CD14-positive monocyte (primary cell): ENCODE data around the gene MDM4. TPM values are rescaled to one million over a fixed set of nuclear protein-coding genes. Genes with fewer than 3 reads are reported as not detected.

ENCODE experiments used
- DNase-seq, 3 donors: peaks; one replicate each; pipeline ENCODE4 v3.0.0-alpha.2; 2011 to 2022
- H2AFZ ChIP-seq: 2 replicates; pipeline ENCODE4 v1.6.0; 2012; ENCODE audit warnings: mild to moderate bottlenecking, low read depth, low read length, inconsistent platforms; ENCODE audit not compliant: insufficient read depth, poor library complexity, severe bottlenecking
- H3K27ac ChIP-seq, 2 donors: 1 replicate in 1 of 2; 2 replicates in 1 of 2; pipeline ENCODE4 v1.5.1; 2012 to 2013; ENCODE audit warnings: low read length in 2 of 2, control low read depth in 1 of 2, inconsistent platforms in 1 of 2, low read depth in 1 of 2, mild to moderate bottlenecking in 1 of 2
- H3K27me3 ChIP-seq, 2 donors: one replicate each; pipeline versions ENCODE4 v1.6.0 to v1.6.1; 2011 to 2013; ENCODE audit warnings: low read length in 2 of 2; ENCODE audit not compliant: control insufficient read depth in 2 of 2, insufficient read depth in 2 of 2
- H3K36me3 ChIP-seq, 2 donors: replicated peaks in 1 of 2; 1 replicate in 1 of 2; 2 replicates in 1 of 2; pipeline versions ENCODE4 v1.5.1 to v1.6.1; 2012 to 2013; ENCODE audit warnings: low read length in 2 of 2, control low read depth in 1 of 2, inconsistent platforms in 1 of 2, mild to moderate bottlenecking in 1 of 2; ENCODE audit not compliant: insufficient read depth in 2 of 2, control insufficient read depth in 1 of 2
- H3K4me1 ChIP-seq, 2 donors: 1 replicate in 1 of 2; 2 replicates in 1 of 2; pipeline versions ENCODE4 v1.5.1 to v1.6.1; 2012 to 2013; ENCODE audit warnings: low read length in 2 of 2, control low read depth in 1 of 2, inconsistent platforms in 1 of 2, mild to moderate bottlenecking in 1 of 2, moderate library complexity in 1 of 2; ENCODE audit not compliant: insufficient read depth in 2 of 2, control insufficient read depth in 1 of 2
- H3K4me2 ChIP-seq: replicated peaks from 2 replicates; pipeline ENCODE3; 2012; ENCODE audit warnings: low read length, moderate library complexity, mild to moderate bottlenecking; ENCODE audit not compliant: poor library complexity, severe bottlenecking; ENCODE audit errors: extremely low read depth
- H3K4me3 ChIP-seq, 3 experiments: fragments of 200-600 bp in 1 of 3; sonication (generic) in 1 of 3; replicated peaks in 1 of 3; 1 replicate in 2 of 3; 2 replicates in 1 of 3; pipeline ENCODE4 v1.5.1; 2011 to 2013; ENCODE audit warnings: low read length in 3 of 3, mild to moderate bottlenecking in 3 of 3, control low read depth in 2 of 3, low read depth in 2 of 3, inconsistent platforms in 1 of 3, moderate library complexity in 1 of 3
- H3K79me2 ChIP-seq: 2 replicates; pipeline ENCODE4 v1.6.0; 2012; ENCODE audit warnings: mild to moderate bottlenecking, control low read depth, inconsistent platforms, low read length, moderate library complexity; ENCODE audit not compliant: insufficient read depth
- H3K9ac ChIP-seq: 2 replicates; pipeline ENCODE4 v1.6.0; 2017; ENCODE audit warnings: low read length, mild to moderate bottlenecking; ENCODE audit not compliant: insufficient read depth, poor library complexity, severe bottlenecking
- H3K9me3 ChIP-seq, 2 donors: replicated peaks in 1 of 2; 1 replicate in 1 of 2; 2 replicates in 1 of 2; pipeline versions ENCODE4 v1.5.1 to v1.6.1; 2012 to 2013; ENCODE audit warnings: low read length in 2 of 2, control low read depth in 1 of 2; ENCODE audit not compliant: control insufficient read depth in 1 of 2, insufficient read depth in 1 of 2
- H4K20me1 ChIP-seq: 2 replicates; pipeline ENCODE4 v1.6.0; 2012; ENCODE audit warnings: mild to moderate bottlenecking, low read length, control low read depth, moderate library complexity; ENCODE audit not compliant: insufficient read depth
- H3K27ac Mint-ChIP-seq, 7 donors: one replicate each; pipeline ENCODE4 v1.8.0; 2020; ENCODE audit warnings: mild to moderate bottlenecking in 7 of 7, mixed read lengths in 7 of 7, moderate library complexity in 6 of 7, inconsistent platforms in 2 of 7
- H3K27me3 Mint-ChIP-seq, 3 donors: one replicate each; pipeline ENCODE4 v1.8.0; 2021 to 2022; ENCODE audit warnings: low read depth in 3 of 3, mild to moderate bottlenecking in 3 of 3, mixed read lengths in 3 of 3, moderate library complexity in 3 of 3, inconsistent platforms in 1 of 3
- H3K36me3 Mint-ChIP-seq, 2 donors: one replicate each; pipeline ENCODE4 v1.8.0; 2020; ENCODE audit warnings: mixed read lengths in 2 of 2, inconsistent platforms in 1 of 2, mild to moderate bottlenecking in 1 of 2
- H3K4me1 Mint-ChIP-seq: one replicate; pipeline ENCODE4 v1.8.0; 2020; ENCODE audit warnings: mild to moderate bottlenecking, mixed read lengths
- H3K4me3 Mint-ChIP-seq, 2 donors: one replicate each; pipeline ENCODE4 v1.8.0; 2020; ENCODE audit warnings: mild to moderate bottlenecking in 2 of 2, mixed read lengths in 2 of 2, moderate library complexity in 1 of 2
- H3K9me3 Mint-ChIP-seq, 7 donors: one replicate each; pipeline ENCODE4 v1.8.0; 2020 to 2022; ENCODE audit warnings: mixed read lengths in 7 of 7, mild to moderate bottlenecking in 6 of 7, moderate library complexity in 6 of 7, inconsistent platforms in 2 of 7
- WGBS: methylation state at CpG from one replicate; pipeline ENCODE4 v1.1.5; 2013; ENCODE audit warnings: missing lambda C conversion rate; ENCODE audit not compliant: insufficient coverage; 5-methylcytosine and 5-hydroxymethylcytosine counted together
- intact Hi-C, 2 donors: fragments of 100-400 bp; cut with micrococcal nuclease; formaldehyde crosslinking; loops; one replicate each; pipeline versions ENCODE4 v1.15.0 to v1.15.1; 2023
- polyA plus RNA-seq, 3 donors: library from polyadenylated mRNA; depleted of rRNA in 1 of 3; unstranded in 2 of 3; stranded (reverse) in 1 of 3; fragments of 300-500 nt in 2 of 3; fragments of >200 nt in 1 of 3; fragmentation: Illumina TruSeq in 2 of 3; gene quantifications; 1 replicate in 2 of 3; 2 replicates in 1 of 3; pipeline ENCODE4 v1.2.3, GENCODE V29; 2012 to 2021
- TF ChIP-seq, protein P1 (sequence below): fragments of 200-600 bp; IDR thresholded peaks from one replicate; pipeline ENCODE4 v1.8.0; 2022; ENCODE audit warnings: antibody characterized with exemption, mild to moderate bottlenecking

The MDM4 gene
- polyA plus RNA-seq, 3 donors = 7.8 to 37.0 (median 10.2) TPM

DNA sequence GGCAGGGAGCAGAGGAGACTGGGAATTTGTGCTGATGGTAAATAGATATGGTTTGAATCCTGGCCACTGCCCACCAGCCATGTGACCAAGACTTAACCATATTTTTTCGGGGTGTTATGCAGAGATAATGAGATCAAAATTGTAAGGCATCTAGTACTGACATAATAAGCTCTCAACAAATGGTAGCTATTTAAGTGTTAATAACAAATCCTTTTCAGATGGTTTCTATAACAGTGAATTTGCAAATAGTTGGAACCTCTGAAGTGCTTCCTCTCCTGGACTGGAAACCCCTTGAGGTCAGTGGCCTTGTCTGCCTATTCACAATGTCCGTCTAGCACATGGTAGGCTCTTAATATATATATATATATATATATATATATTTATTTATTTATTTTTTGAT is 64.7 kb downstream of the MDM4 start:
- Histone ChIP-seq H3K36me3 (peaks cover 5 to 34% of the 10 kb centered on the region in 2 donors), H3K79me2 (no peaks in the 10 kb centered on the region), H3K9ac (no peak overlapping the region), H3K4me1 (peaks cover 9 to 18% of the 10 kb centered on the region in 2 donors), H3K9me3 (no peaks in the 10 kb centered on the region), H3K4me3 (no peak overlapping the region), H2AFZ (no peak overlapping the region), H3K27ac (no peak overlapping the region), H3K27me3 (no peaks in the 10 kb centered on the region), H3K4me2 (no peak overlapping the region), H4K20me1 (no peaks in the 10 kb centered on the region)
- Mint-ChIP-seq H3K4me1 (peaks cover 28% of the 10 kb centered on the region), H3K36me3 (peaks cover 31 to 51% of the 10 kb centered on the region in 2 donors), H3K27ac (no peak overlapping the region), H3K9me3 (peaks cover 0 to 2% (median 0%) of the 10 kb centered on the region in 7 donors), H3K4me3 (no peak overlapping the region), H3K27me3 (peaks cover 0 to 1% (median 0%) of the 10 kb centered on the region in 3 donors)
- no peak for DNase-seq
- TF ChIP-seq, protein P1, sequence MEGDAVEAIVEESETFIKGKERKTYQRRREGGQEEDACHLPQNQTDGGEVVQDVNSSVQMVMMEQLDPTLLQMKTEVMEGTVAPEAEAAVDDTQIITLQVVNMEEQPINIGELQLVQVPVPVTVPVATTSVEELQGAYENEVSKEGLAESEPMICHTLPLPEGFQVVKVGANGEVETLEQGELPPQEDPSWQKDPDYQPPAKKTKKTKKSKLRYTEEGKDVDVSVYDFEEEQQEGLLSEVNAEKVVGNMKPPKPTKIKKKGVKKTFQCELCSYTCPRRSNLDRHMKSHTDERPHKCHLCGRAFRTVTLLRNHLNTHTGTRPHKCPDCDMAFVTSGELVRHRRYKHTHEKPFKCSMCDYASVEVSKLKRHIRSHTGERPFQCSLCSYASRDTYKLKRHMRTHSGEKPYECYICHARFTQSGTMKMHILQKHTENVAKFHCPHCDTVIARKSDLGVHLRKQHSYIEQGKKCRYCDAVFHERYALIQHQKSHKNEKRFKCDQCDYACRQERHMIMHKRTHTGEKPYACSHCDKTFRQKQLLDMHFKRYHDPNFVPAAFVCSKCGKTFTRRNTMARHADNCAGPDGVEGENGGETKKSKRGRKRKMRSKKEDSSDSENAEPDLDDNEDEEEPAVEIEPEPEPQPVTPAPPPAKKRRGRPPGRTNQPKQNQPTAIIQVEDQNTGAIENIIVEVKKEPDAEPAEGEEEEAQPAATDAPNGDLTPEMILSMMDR = no peak
- intact Hi-C loops = no loop called here
- no CpG with 5 or more reads among the region's 2 CpGs for whole genome bisulfite sequencing

DNA sequence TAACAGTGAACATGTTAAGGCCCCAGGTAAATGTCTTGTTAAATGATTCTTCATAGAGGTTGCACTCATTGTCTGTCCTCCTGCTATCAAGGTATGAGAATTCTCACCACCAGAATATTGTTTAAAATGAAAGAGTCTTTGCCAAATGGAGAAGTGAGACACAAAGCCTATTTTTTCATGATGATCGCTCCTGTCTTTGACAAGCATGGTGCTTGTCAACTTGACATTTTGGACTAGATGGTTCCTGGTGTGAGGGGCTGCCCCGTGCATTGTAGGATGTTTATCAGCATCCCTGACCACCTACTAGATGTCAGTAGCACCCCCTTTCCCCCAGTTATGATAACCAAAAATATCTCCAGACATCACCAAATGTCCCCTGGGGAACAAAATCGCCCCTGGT is 65.6 kb downstream of the MDM4 start:
- no peaks in the 10 kb centered on the region for H3K27me3 ChIP-seq
- no peaks in the 10 kb centered on the region for H3K9me3 ChIP-seq
- intact Hi-C loops = no loop called here
- H3K4me3 ChIP-seq = no peak overlapping the region
- no peak overlapping the region for H3K9ac ChIP-seq
- no peak overlapping the region for H3K27ac ChIP-seq
- no peaks in the 10 kb centered on the region for H4K20me1 ChIP-seq
- H3K4me1 Mint-ChIP-seq = peaks cover 28% of the 10 kb centered on the region
- no peaks in the 10 kb centered on the region for H3K9me3 Mint-ChIP-seq
- peaks cover 9 to 18% of the 10 kb centered on the region in 2 donors for H3K4me1 ChIP-seq
- H3K4me2 ChIP-seq = no peak overlapping the region
- H3K79me2 ChIP-seq = no peaks in the 10 kb centered on the region
- H3K36me3 Mint-ChIP-seq = peaks cover 30 to 42% of the 10 kb centered on the region in 2 donors
- no peak overlapping the region for H3K4me3 Mint-ChIP-seq
- H3K27ac Mint-ChIP-seq = no peak overlapping the region
- peaks cover 5 to 34% of the 10 kb centered on the region in 2 donors for H3K36me3 ChIP-seq
- no peaks in the 10 kb centered on the region for H3K27me3 Mint-ChIP-seq
- no peak overlapping the region for H2AFZ ChIP-seq
- TF ChIP-seq, protein P1 = no peak
- 100% methylated on average over 1 of the region's 3 CpGs for WGBS
- DNase-seq = no peak
